Testis (tissue), 3 donors: ENCODE measurements around the gene TMEM45B. TPM values are rescaled to one million over a fixed set of nuclear protein-coding genes. Genes with fewer than 3 reads are reported as not detected.
"Not testable (repeated sequence)": the region's sequence is repeated elsewhere in the genome, so short reads cannot be mapped to it uniquely, and the experiment has no call there.

Source experiments
- DNase-seq: peaks from one replicate; pipeline ENCODE4 v3.0.0-alpha.2; 2019
- H3K27ac ChIP-seq, 2 donors: fragments of 200-600 bp; sonication (generic); one replicate each; pipeline ENCODE4 v1.5.1; 2019
- H3K27me3 ChIP-seq: fragments of 200-600 bp; sonication (generic); one replicate; pipeline ENCODE4 v1.5.1; 2019
- H3K36me3 ChIP-seq: fragments of 200-600 bp; sonication (generic); one replicate; pipeline ENCODE4 v1.5.1; 2017; ENCODE audit warnings: low read depth; ENCODE audit errors: missing control alignments
- H3K4me1 ChIP-seq: fragments of 200-600 bp; sonication (generic); one replicate; pipeline ENCODE4 v1.5.1; 2019
- H3K4me3 ChIP-seq, 2 donors: fragments of 200-600 bp; sonication (generic); one replicate each; pipeline ENCODE4 v1.5.1; 2017 to 2019
- H3K9me3 ChIP-seq: fragments of 200-600 bp; sonication (generic); one replicate; pipeline ENCODE4 v1.5.1; 2017
- POLR2A ChIP-seq: fragments of 450-650 bp; IDR thresholded peaks from one replicate; pipeline ENCODE4 v1.6.1; 2017; ENCODE audit warnings: antibody characterized with exemption, mild to moderate bottlenecking, moderate library complexity
- WGBS, 2 donors: methylation state at CpG; one replicate each; pipeline ENCODE4 v1.1.5; 2018; 5-methylcytosine and 5-hydroxymethylcytosine counted together
- intact Hi-C: fragments of 100-400 bp; cut with DNase I; formaldehyde crosslinking; loops from one replicate; pipeline ENCODE4 v1.15.1; 2023; ENCODE audit warnings: low total_unique reads
- polyA plus RNA-seq: library from polyadenylated mRNA; stranded (reverse); fragments of 350-450 nt; fragmentation: Illumina TruSeq; extraction: RNeasy Lipid Tissue Mini Kit (QIAGEN cat#74804); gene quantifications from one replicate; pipeline ENCODE4 v1.2.3, GENCODE V29; 2014; ENCODE audit warnings: low read depth, low replicate concordance; ENCODE audit not compliant: insufficient read depth
- total RNA-seq, 2 donors: library from RNA; depleted of rRNA; stranded (reverse); fragments of >200 nt; gene quantifications; one replicate each; pipeline ENCODE4 v1.2.3, GENCODE V29; 2016
- TF ChIP-seq, protein P1 (sequence below), 3 experiments: fragments of 450-650 bp in 2 of 3; fragments of 200-600 bp in 1 of 3; sonication (generic) in 1 of 3; IDR thresholded peaks; one replicate each; pipeline ENCODE4 v1.5.1; 2016 to 2019; ENCODE audit warnings: antibody characterized with exemption in 3 of 3, mild to moderate bottlenecking in 2 of 3, moderate library complexity in 1 of 3

The TMEM45B gene
- total and polyA plus RNA-seq, 3 donors from 2014 or later, result 0.12 to 0.54 TPM; not detected in 1

DNA sequence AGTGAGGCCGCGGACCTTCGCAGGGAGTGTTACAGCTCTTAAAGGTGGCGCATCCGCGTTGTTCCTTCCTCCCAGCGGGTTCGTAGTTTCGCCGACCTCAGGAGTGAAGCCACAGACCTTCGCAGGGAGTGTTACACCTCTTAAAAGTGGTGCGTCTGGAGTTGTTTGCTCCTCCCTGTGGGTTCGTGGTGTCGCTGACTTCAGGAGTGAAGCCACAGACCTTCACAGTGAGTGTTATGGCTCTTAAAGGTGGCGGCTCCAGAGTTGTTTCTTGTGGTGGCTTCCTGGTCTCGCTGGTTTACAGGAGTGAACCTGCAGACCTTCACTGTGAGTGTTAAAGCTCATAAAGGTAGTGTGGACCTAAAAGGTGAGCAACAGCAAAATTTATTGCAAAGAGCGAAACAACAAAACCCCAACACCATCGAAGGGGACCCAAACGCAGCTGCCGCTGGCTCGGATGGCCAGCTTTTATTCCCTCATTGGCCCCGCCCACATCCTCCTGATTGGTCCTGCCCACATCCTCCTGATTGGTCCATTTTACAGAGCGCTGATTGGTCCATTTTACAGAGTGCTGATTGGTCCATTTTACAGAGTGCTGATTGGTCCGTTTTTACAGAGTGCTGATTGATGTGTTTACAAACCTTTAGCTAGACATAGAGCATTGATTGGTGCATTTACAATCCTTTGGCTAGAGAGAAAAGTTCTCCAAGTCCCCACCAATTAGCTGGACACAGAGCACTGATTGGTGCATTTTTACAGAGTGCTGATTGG, 1.2 kb upstream of the TMEM45B start:
- DNase-seq, result peak; percentile 88
- TF ChIP-seq POLR2A, result peak; percentile 77
- TF ChIP-seq, protein P1, sequence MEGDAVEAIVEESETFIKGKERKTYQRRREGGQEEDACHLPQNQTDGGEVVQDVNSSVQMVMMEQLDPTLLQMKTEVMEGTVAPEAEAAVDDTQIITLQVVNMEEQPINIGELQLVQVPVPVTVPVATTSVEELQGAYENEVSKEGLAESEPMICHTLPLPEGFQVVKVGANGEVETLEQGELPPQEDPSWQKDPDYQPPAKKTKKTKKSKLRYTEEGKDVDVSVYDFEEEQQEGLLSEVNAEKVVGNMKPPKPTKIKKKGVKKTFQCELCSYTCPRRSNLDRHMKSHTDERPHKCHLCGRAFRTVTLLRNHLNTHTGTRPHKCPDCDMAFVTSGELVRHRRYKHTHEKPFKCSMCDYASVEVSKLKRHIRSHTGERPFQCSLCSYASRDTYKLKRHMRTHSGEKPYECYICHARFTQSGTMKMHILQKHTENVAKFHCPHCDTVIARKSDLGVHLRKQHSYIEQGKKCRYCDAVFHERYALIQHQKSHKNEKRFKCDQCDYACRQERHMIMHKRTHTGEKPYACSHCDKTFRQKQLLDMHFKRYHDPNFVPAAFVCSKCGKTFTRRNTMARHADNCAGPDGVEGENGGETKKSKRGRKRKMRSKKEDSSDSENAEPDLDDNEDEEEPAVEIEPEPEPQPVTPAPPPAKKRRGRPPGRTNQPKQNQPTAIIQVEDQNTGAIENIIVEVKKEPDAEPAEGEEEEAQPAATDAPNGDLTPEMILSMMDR (IDR thresholded peaks at IDR 0.05), result no peak
- Histone ChIP-seq H3K9me3 (no peaks in the 10 kb centered on the region), H3K4me3 (peak overlapping the region; percentile 50 to 52), H3K27me3 (no peaks in the 10 kb centered on the region), H3K36me3 (no peaks in the 10 kb centered on the region), H3K4me1 (no peaks in the 10 kb centered on the region), H3K27ac (no peak overlapping the region)
- intact Hi-C loops, result no loop called here
- 61 to 78% methylated on average over 24 of the region's 24 CpGs for WGBS, 2 donors

DNA sequence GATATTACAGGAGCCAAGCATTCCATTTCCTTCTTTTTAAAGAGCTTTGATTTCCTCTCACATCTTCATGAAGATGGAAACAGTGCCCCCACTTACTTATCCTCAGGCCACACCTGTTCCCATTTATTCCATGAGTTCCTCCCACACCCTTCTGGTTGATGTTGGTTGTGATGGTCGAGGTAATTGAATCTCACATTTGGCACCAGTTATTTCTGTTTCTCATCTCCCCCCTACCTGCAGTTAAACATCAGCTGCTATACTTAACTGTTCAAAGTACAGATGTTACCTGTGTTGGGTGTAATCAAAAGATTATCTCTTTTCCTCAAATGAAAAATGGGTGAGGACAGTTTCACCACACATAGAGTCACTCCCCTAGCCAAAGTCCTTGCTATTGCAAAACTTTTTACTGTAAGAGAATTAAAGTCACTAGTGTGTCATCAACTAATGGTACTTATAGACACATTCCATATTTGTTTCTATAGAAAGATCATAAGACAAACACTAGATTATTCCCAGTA, 1.9 kb downstream of the TMEM45B start:
- intact Hi-C loops, result no loop called here
- Histone ChIP-seq H3K36me3 (no peaks in the 10 kb centered on the region), H3K4me3 (no peak overlapping the region), H3K4me1 (no peaks in the 10 kb centered on the region), H3K27ac (no peak overlapping the region), H3K9me3 (no peaks in the 10 kb centered on the region), H3K27me3 (no peaks in the 10 kb centered on the region)
- 31 to 54% methylated on average over 1 of the region's 1 CpG for WGBS, 2 donors
- DNase-seq, result no peak
- no peak for TF ChIP-seq POLR2A
- TF ChIP-seq, protein P1 (IDR thresholded peaks at IDR 0.05), result no peak

DNA sequence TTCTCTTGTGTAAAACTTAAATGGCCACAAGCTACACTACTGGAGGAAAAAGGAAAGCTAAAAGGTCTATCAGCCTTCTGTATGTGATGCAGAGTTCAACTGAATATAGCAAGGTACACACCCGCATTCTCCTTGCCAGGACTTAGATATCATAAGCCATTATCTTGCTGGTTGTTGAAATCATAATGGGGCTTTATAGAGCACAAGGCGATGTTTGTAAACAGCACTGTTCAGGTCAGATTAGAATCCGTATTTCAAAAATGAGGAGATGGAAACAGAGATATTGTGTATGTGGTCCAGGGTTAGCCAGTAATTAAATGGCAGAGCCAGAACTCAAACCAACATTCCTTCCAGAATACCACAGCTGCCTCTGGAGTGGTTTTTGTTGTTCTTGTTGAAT, 2.6 kb downstream of the TMEM45B start:
- H3K27ac ChIP-seq, H3K4me3 ChIP-seq, DNase-seq, H3K36me3 ChIP-seq, intact Hi-C loops, H3K4me1 ChIP-seq, H3K9me3 ChIP-seq, H3K27me3 ChIP-seq: not testable (repeated sequence)
- 83 to 88% methylated on average over 3 of the region's 3 CpGs for WGBS, 2 donors

DNA sequence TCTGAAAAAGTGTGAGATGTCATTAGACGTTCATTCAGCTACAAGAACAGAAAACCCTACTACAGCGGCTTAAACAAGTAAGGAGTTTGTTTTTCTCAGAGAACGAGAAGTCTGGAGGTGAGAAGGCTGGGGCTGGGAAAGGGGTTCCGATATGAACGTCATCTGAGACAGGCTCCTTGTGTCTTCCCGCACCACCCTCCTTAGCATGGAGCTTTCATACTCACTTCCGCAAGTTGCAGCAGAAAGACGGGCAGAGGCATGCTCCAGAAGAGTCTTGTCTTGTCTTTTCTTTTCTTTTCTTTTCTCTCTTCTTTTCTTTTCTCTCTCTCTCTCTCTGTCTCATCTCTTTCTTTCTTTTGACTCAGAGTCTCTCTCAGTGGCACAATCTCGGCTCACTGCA, 3.6 kb downstream of the TMEM45B start:
- WGBS, 2 donors, result 82 to 83% methylated on average over 9 of the region's 9 CpGs
- no peak for DNase-seq
- H3K4me3 ChIP-seq, result no peak overlapping the region
- intact Hi-C loops, result no loop called here
- no peaks in the 10 kb centered on the region for H3K4me1 ChIP-seq
- no peak for TF ChIP-seq POLR2A
- TF ChIP-seq, protein P1 (IDR thresholded peaks at IDR 0.05), result no peak
- H3K9me3 ChIP-seq, result no peaks in the 10 kb centered on the region
- H3K27ac ChIP-seq, result no peak overlapping the region
- H3K36me3 ChIP-seq, result no peaks in the 10 kb centered on the region
- H3K27me3 ChIP-seq, result no peaks in the 10 kb centered on the region

GRCh38 chr11:129820228-129820627, 4.6 kb downstream of the TMEM45B start:
- WGBS, 2 donors, result 95 to 97% methylated on average over 6 of the region's 6 CpGs
- intact Hi-C loops, H3K27me3 ChIP-seq: not testable (repeated sequence)

DNA sequence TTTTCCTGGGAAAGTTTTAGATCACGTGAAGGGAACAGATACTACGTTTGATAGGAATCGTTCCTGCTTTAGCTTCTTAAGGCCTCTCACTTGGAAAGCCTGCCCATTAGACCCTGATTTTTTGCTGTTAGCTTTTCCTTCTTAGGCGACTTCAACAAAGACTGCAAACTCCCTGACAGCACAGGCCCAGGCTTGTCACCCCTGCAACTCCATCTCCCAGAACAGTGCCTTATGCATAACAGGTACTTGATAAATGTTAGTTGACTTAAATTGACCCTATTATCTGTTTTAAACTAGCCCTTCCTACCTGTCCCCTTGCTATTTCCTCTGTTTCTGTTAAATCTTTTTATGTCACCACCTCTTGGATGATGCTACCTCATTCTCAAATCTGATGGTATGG, 7.6 kb downstream of the TMEM45B start:
- H3K36me3 ChIP-seq, H3K27me3 ChIP-seq, H3K27ac ChIP-seq, DNase-seq, H3K4me3 ChIP-seq, intact Hi-C loops, H3K4me1 ChIP-seq, H3K9me3 ChIP-seq: not testable (repeated sequence)
- 80 to 87% methylated on average over 4 of the region's 4 CpGs for WGBS, 2 donors

More at GRCh38 chr11:129820228-129820627, 4.6 kb downstream of the TMEM45B start:
- H3K4me3 ChIP-seq, H3K9me3 ChIP-seq, H3K27ac ChIP-seq, DNase-seq, H3K4me1 ChIP-seq, H3K36me3 ChIP-seq: not testable (repeated sequence)

- intact Hi-C loops, DNase-seq, H3K27me3 ChIP-seq, H3K9me3 ChIP-seq, H3K4me1 ChIP-seq, H3K27ac ChIP-seq, H3K36me3 ChIP-seq, H3K4me3 ChIP-seq: not testable (repeated sequence)
- 81 to 86% methylated on average over 3 of the region's 3 CpGs for WGBS, 2 donors
Observed at GRCh38 chr11:129823799-129824198, 8.2 kb downstream of the TMEM45B start.
